Prostate gland (tissue), 2 donors: Measurements from ENCODE around the gene LAP3. TPM values are rescaled to one million over a fixed set of nuclear protein-coding genes. Genes with fewer than 3 reads are reported as not detected.

Source experiments
- DNase-seq: peaks from one replicate; pipeline ENCODE4 v3.0.0-alpha.2; 2019; ENCODE audit warnings: low spot score
- H3K27ac ChIP-seq, 2 donors: fragments of 200-600 bp; sonication (generic); 2 replicates each; pipeline ENCODE4 v1.5.1; 2017 to 2019
- H3K27me3 ChIP-seq: fragments of 200-600 bp; sonication (generic); replicated peaks from 2 replicates; pipeline ENCODE4 v1.5.1; 2019; ENCODE audit not compliant: insufficient read depth
- H3K36me3 ChIP-seq, 2 donors: fragments of 200-600 bp; sonication (generic); 1 replicate in 1 of 2; 2 replicates in 1 of 2; pipeline versions ENCODE4 v1.5.1 to v1.8.1; 2017 to 2019
- H3K4me1 ChIP-seq: fragments of 200-600 bp; sonication (generic); replicated peaks from 2 replicates; pipeline ENCODE4 v1.5.1; 2019
- H3K4me3 ChIP-seq, 2 donors: fragments of 200-600 bp; sonication (generic); 2 replicates each; pipeline ENCODE4 v1.5.1; 2017 to 2019
- H3K9me3 ChIP-seq: fragments of 200-600 bp; sonication (generic); 2 replicates; pipeline ENCODE4 v1.5.1; 2017
- CTCF ChIP-seq, 4 experiments: fragments of 200-600 bp in 2 of 4; fragments of 450-650 bp in 2 of 4; sonication (generic) in 2 of 4; IDR thresholded peaks; 1 replicate in 3 of 4; 2 replicates in 1 of 4; pipeline ENCODE4 v1.5.1; 2016 to 2019; ENCODE audit warnings: antibody characterized with exemption in 4 of 4, mild to moderate bottlenecking in 2 of 4, moderate library complexity in 2 of 4
- POLR2A ChIP-seq: fragments of 450-650 bp; IDR thresholded peaks from one replicate; pipeline ENCODE4 v1.6.1; 2016; ENCODE audit warnings: antibody characterized with exemption, mild to moderate bottlenecking
- POLR2AphosphoS5 ChIP-seq: sonication (generic); formaldehyde crosslinking; IDR thresholded peaks from one replicate; pipeline ENCODE4 v1.6.1; 2017; ENCODE audit warnings: antibody characterized with exemption
- WGBS: methylation state at CpG from one replicate; pipeline ENCODE4 v1.1.5; 2018; 5-methylcytosine and 5-hydroxymethylcytosine counted together
- intact Hi-C: fragments of 100-400 bp; cut with DNase I; formaldehyde crosslinking; loops from one replicate; pipeline ENCODE4 v1.14.2; 2022
- total RNA-seq, 2 donors: library from RNA; depleted of rRNA; stranded (reverse); fragments of >200 nt; gene quantifications; one replicate each; pipeline ENCODE4 v1.1.0, GENCODE V29; 2016

LAP3 gene
- total RNA-seq, 2 donors from 2014 or later: 55.8 to 98.1 TPM

- peak; percentile 98 for TF ChIP-seq POLR2AphosphoS5
- TF ChIP-seq POLR2A: peak; percentile 78
- peak in 3 of 4 experiments; percentile 16 to 55 (median 20) for TF ChIP-seq CTCF (IDR thresholded peaks at IDR 0.05)
- Histone ChIP-seq H3K4me3 (peak within 1 kb of the TSS; percentile 95 to 96), H3K27ac (peak within 1 kb of the TSS; percentile 86 to 87), H3K9me3 (no peaks in the 10 kb centered on the region), H3K27me3 (no peaks in the 10 kb centered on the region), H3K36me3 (no peaks in the 10 kb centered on the region), H3K4me1 (peaks cover 10% of the 10 kb centered on the region)
- peak; percentile 96 for DNase-seq
- WGBS: under 1% methylated on average over 46 of the region's 46 CpGs
- intact Hi-C loops: loop anchor here (2.0 kb wide), 1 partner anchor 38 kb away; the partner anchor contains the start of gene LAP3
Observed at GRCh38 chr4:17614416-17615299, 37.7 kb downstream of the LAP3 start, which contains the start of gene MED28. Gene MED28, plus strand, starts transcription at chr4:17614641. Its CDS starts 14 bp downstream, at chr4:17614655.

GRCh38 chr4:17616283-17616682, 39.3 kb downstream of the LAP3 start:
- Histone ChIP-seq H3K36me3 (no peaks in the 10 kb centered on the region), H3K4me1 (peaks cover 10% of the 10 kb centered on the region), H3K27me3 (no peaks in the 10 kb centered on the region), H3K27ac (no peak overlapping the region), H3K4me3 (no peak overlapping the region), H3K9me3 (no peaks in the 10 kb centered on the region)
- intact Hi-C loops: no loop called here
- no peak for TF ChIP-seq POLR2A
- 57% methylated on average over 5 of the region's 5 CpGs for WGBS
- no peak for DNase-seq

GRCh38 chr4:17618926-17619325, 41.9 kb downstream of the LAP3 start:
- intact Hi-C loops: no loop called here
- H3K27me3 ChIP-seq: no peaks in the 10 kb centered on the region
- TF ChIP-seq CTCF (IDR thresholded peaks at IDR 0.05): no peak
- H3K4me3 ChIP-seq: no peak overlapping the region
- no peaks in the 10 kb centered on the region for H3K9me3 ChIP-seq
- DNase-seq: no peak
- 39% methylated on average over 1 of the region's 1 CpG for WGBS
- peaks cover 0 to 6% of the 10 kb centered on the region in 2 donors for H3K36me3 ChIP-seq
- peaks cover 10% of the 10 kb centered on the region for H3K4me1 ChIP-seq
- H3K27ac ChIP-seq: no peak overlapping the region

GRCh38 chr4:17619416-17620105, 42.6 kb downstream of the LAP3 start:
- H3K27me3 ChIP-seq: no peaks in the 10 kb centered on the region
- peaks cover 4 to 6% of the 10 kb centered on the region in 2 donors for H3K36me3 ChIP-seq
- WGBS: 43% methylated on average over 7 of the region's 7 CpGs
- no peak overlapping the region for H3K4me3 ChIP-seq
- DNase-seq: no peak
- no peaks in the 10 kb centered on the region for H3K9me3 ChIP-seq
- TF ChIP-seq POLR2AphosphoS5: no peak
- no peak overlapping the region for H3K27ac ChIP-seq
- H3K4me1 ChIP-seq: peaks cover 10% of the 10 kb centered on the region
- intact Hi-C loops: no loop called here

GRCh38 chr4:17623451-17624001, 46.5 kb downstream of the LAP3 start:
- peaks cover 9 to 20% of the 10 kb centered on the region in 2 donors for H3K36me3 ChIP-seq

More at GRCh38 chr4:17623451-17624001, 46.5 kb downstream of the LAP3 start:
- intact Hi-C loops: no loop called here
- Histone ChIP-seq H3K27me3 (no peaks in the 10 kb centered on the region), H3K9me3 (no peaks in the 10 kb centered on the region), H3K4me1 (no peaks in the 10 kb centered on the region), H3K27ac (no peak overlapping the region), H3K4me3 (no peak overlapping the region)
- 77% methylated on average over 7 of the region's 7 CpGs for WGBS
- TF ChIP-seq POLR2AphosphoS5 (no peak), POLR2A (no peak), CTCF (IDR thresholded peaks at IDR 0.05) (no peak)
- DNase-seq: no peak
